NCI-H146 treated with DMSO at 0.1 percent for 48 hours (cell line): ENCODE results near the gene CD19.
"Not testable (repeated sequence)": the region's sequence is repeated elsewhere in the genome, so short reads cannot be mapped to it uniquely, and the experiment has no call there.

Experiments used
- DNase-seq: peaks from one replicate; lab custom pipeline; 2025; ENCODE audit not compliant: unreplicated experiment; lab: John Stamatoyannopoulos, UW

CD19 gene

GRCh38 chr16:28935924-28936783 lies 4.4 kb downstream of the CD19 start:
- DNase-seq = peak; percentile 75

- no peak for DNase-seq
Measured at GRCh38 chr16:28936784-28937155, 5.0 kb downstream of the CD19 start.

- DNase-seq = no peak
Measured at GRCh38 chr16:28937222-28937876, 5.6 kb downstream of the CD19 start.

GRCh38 chr16:28938721-28939120 lies 7.0 kb downstream of the CD19 start:
- no peak for DNase-seq

GRCh38 chr16:28939825-28940224 lies 8.1 kb downstream of the CD19 start:
- not testable (repeated sequence) for DNase-seq

GRCh38 chr16:28943281-28943680 lies 11.5 kb downstream of the CD19 start:
- no peak for DNase-seq

GRCh38 chr16:28946681-28947080 lies 14.9 kb downstream of the CD19 start:
- DNase-seq = no peak

- peak; percentile 100 for DNase-seq
Measured at GRCh38 chr16:28950648-28951409, 19.1 kb downstream of the CD19 start, which contains the start of gene NFATC2IP. NFATC2IP (plus strand) TSS chr16:28950937; CDS start chr16:28951012, 75 bp downstream.

GRCh38 chr16:28951410-28951943 lies 19.7 kb downstream of the CD19 start:
- DNase-seq = no peak

GRCh38 chr16:28958216-28958615 lies 26.4 kb downstream of the CD19 start:
- DNase-seq = no peak

GRCh38 chr16:28958836-28959235 lies 27.1 kb downstream of the CD19 start:
- DNase-seq = no peak

- DNase-seq = no peak
Measured at GRCh38 chr16:28964072-28964471, 32.3 kb downstream of the CD19 start.

- no peak for DNase-seq
Measured at GRCh38 chr16:28964496-28964895, 32.7 kb downstream of the CD19 start.

GRCh38 chr16:28967156-28967555 lies 35.4 kb downstream of the CD19 start:
- DNase-seq = no peak

- DNase-seq = not testable (repeated sequence)
Measured at GRCh38 chr16:28969696-28970095, 37.9 kb downstream of the CD19 start.

- peak; percentile 57 for DNase-seq
Measured at GRCh38 chr16:28974007-28974436, 42.3 kb downstream of the CD19 start.

- peak; percentile 86 for DNase-seq
Measured at GRCh38 chr16:28974437-28975157, 42.8 kb downstream of the CD19 start, which contains the start of gene SPNS1. SPNS1 (plus strand) TSS chr16:28974778; CDS start chr16:28975152, 374 bp downstream.

GRCh38 chr16:28975158-28975599 lies 43.4 kb downstream of the CD19 start:
- DNase-seq = no peak

GRCh38 chr16:28977703-28978662 lies 46.2 kb downstream of the CD19 start:
- DNase-seq = no peak
